Central memory CD4-positive, alpha-beta T cell (primary cell): ENCODE data around the gene LY9.
"Not testable (repeated sequence)": the region's sequence is repeated elsewhere in the genome, so short reads cannot be mapped to it uniquely, and the experiment has no call there.

Experiments used
- DNase-seq: peaks from one replicate; pipeline ENCODE4 v3.0.0; 2022

Gene LY9

DNA sequence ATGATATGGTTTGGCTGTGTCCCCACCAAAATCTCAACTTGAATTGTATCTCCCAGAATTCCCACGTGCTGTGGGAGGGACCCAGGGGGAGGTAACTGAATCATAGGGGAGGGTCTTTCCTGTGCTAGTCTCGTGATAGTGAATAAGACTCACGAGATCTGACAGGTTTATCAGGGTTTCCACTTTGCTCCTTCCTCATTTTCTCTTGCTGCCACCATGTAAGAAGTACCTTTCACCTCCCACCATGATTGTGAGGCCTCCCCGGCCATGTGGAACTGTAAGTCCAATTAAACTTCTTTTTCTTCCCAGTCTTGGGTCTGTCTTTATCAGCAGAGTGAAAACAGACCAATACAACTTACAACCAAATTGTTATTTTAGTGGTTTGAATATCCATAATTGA lies 71.7 kb downstream of the LY9 start:
- not testable (repeated sequence) for DNase-seq

DNA sequence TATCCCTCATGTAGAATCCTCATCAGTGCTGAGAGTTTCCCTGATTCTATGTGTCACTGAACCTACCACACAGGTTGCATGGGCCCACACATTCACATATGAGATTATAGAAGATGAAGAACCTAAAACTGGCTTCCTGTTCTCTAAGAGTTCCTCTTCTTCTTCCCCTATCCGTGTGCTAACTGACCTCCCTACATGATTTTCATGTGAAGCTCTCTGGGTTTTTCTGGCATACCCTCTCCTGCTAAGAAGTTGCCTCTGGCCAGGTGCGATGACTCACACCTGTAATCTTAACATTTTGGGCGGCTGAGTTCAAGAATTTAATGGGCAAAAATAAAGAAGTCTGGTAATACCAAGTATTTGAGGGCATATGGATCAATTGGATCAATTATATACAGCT lies 72.2 kb downstream of the LY9 start:
- no peak for DNase-seq

DNA sequence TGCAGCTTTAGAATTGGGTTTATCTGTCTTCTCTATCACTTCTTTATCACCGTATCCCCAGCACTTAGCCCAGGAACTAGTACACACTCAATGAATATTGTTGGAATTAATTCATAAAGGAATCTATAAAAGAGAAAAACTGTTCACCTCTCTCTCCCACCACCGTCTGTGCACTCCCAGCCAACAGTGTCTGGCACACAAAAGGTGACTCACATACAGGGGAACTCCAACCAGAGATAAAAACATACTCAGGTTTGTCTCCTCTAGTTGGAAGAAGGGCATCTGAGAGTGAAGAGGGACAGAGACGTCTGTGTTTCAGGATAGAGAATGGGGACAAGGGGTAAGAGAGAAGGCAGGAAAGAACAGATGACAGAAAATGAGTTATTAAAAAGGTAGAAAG lies 79.0 kb downstream of the LY9 start:
- DNase-seq, result no peak

DNA sequence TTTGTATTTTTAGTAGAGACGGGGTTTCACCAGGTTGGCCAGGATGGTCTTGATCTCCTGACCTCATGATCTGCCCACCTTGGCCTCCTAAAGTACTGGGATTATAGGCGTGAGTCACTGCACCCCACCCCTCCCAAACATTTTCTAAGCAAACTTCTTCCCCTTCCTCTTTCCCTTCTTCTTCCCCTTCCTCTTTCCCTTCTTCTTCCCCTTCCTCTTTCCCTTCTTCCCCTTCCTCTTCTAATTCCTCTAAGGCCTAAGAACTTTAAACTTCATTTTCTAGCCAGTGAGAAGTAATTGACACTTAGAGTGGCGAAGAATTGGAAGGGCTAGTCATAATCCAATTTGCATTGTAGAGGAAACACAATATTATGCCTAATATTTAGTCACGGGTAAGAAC lies 79.6 kb downstream of the LY9 start:
- not testable (repeated sequence) for DNase-seq

DNA sequence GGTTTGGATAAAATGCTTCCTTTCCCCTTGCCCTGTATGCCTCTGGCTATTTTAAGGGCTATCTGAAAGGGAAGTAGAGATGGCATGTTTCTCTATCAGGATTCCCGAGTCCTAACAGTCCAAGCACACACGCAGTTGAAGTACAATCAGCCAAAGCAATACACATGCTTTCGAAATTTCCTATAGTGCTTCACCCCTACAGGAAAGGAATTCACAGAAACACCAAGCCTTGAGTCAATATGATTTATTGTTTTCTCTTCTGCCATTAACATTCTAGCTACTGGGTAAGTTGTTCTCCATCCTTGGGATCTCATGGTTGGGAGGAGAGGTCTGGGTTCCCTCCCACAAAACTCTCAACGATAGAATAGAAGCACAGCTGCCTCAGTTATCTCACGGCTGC lies 80.3 kb downstream of the LY9 start:
- no peak for DNase-seq

DNA sequence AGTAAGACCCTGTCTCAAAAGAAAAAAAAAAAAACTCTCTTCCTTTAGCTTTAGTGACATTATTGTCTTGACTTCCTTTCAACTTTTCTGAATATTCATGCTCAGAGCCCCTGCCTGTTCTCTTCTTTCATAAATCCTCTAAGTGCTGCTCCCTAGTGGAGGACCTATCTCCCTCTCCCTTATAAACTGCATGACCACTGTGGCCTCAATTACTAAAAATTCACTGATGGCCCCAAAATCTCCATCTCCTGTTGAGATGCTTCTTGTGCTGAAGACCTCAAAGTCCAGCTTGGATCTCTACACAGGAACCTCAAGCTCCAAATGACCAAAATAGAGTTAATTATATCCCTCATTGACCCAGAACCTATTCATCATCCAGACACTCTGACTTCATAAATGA lies 81.2 kb downstream of the LY9 start:
- DNase-seq, result peak; percentile 42
